GM10248 (cell line): ENCODE measurements around the gene ARIH1.

Source experiments
- CTCF ChIA-PET: fragments of 300-600 bp; sonication (Branson Sonifier 250); formaldehyde crosslinking; extraction: SDS; loops from one replicate; lab custom pipeline; 2021; ENCODE audit warnings: antibody characterized with exemption; lab: Yijun Ruan, JAX
- POLR2A ChIA-PET: fragments of 350-650 bp; sonication (Branson Sonifier 250); formaldehyde crosslinking; extraction: SDS; loops from one replicate; lab custom pipeline; 2020; ENCODE audit warnings: antibody characterized with exemption; lab: Yijun Ruan, JAX
- DNase-seq: peaks from one replicate; pipeline ENCODE4 v3.0.0; 2012; ENCODE audit errors: extremely low spot score
- TF ChIP-seq, protein P1 (sequence below): IDR thresholded peaks from 2 replicates; pipeline ENCODE4 v1.5.1; 2012; ENCODE audit warnings: mild to moderate bottlenecking, low read depth; ENCODE audit errors: extremely low read depth, missing control alignments, control extremely low read depth

The ARIH1 gene

DNA sequence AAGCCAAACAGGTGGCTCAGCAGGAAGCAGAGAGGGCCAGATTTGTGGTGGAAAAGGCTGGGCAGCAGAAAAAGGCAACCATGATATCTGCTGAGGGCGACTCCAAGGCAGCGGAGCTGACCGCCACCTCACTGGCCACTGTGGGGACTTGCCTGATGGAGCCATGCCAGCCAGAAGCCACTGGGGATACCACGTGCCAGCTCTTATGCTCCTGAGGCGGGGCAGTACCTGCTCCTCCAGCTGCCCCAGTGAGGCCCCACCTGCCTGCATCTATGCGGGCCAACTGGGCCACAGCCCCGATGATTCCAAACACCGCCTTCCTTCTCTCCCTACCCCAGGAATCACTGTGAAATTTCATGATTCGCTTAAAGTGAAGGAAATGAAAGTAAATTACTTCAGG lies 22.9 kb upstream of the ARIH1 start:
- TF ChIP-seq, protein P1, sequence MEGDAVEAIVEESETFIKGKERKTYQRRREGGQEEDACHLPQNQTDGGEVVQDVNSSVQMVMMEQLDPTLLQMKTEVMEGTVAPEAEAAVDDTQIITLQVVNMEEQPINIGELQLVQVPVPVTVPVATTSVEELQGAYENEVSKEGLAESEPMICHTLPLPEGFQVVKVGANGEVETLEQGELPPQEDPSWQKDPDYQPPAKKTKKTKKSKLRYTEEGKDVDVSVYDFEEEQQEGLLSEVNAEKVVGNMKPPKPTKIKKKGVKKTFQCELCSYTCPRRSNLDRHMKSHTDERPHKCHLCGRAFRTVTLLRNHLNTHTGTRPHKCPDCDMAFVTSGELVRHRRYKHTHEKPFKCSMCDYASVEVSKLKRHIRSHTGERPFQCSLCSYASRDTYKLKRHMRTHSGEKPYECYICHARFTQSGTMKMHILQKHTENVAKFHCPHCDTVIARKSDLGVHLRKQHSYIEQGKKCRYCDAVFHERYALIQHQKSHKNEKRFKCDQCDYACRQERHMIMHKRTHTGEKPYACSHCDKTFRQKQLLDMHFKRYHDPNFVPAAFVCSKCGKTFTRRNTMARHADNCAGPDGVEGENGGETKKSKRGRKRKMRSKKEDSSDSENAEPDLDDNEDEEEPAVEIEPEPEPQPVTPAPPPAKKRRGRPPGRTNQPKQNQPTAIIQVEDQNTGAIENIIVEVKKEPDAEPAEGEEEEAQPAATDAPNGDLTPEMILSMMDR, result no peak
- ChIA-PET CTCF (interaction anchor here (1.6 to 6.1 kb wide), 2 partner anchors 12 to 18 kb away, joined by 3 to 40 read pairs; no protein-coding TSS in a partner anchor), POLR2A (no interaction called here)
- no peak for DNase-seq

DNA sequence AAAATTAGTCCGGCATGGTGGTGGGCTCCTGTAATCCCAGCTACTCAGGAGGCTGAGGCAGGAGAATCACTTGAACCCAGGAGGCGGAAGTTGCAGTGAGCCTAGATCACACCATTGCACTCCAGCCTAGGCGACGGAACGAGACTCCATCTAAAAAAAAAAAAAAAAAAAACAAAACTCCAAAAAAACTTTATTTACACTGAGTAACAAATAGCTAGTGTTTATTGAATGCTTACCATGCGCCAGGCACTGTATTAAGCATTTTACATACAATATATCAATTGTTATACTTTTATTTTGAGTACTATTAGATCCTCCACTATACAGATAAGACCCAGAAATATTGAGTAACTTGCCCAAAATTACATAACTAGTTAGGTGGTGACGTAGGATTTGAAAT lies 17.4 kb upstream of the ARIH1 start:
- POLR2A ChIA-PET, result no interaction called here

DNA sequence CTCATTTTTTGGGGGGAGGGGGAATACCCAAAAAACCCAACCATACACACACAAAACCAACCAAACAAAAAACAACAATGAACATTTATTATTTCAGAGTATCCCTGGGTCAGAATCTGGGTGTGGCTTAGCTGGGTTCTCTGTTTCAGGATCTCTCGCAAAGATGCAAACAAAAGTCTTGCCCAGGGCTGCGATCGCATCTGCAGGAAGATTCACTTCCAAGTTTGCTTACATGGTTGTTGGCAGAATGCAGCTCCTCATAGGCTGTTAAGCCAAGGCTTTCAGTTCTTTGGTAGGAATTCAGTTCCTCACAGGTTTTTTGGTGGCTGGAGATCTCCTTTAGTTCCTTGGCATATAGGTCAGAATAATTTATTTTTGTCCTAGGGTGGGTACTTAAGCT lies 13.7 kb upstream of the ARIH1 start:
- POLR2A ChIA-PET, result no interaction called here
- TF ChIP-seq, protein P1, result no peak
- CTCF ChIA-PET, result interaction anchor here (1.5 to 5.5 kb wide), 3 partner anchors 8 to 17 kb away, joined by 5 to 40 read pairs (median 5); no protein-coding TSS in a partner anchor
- no peak for DNase-seq

More for the DNA sequence above, 17.4 kb upstream of the ARIH1 start:
- TF ChIP-seq, protein P1, result no peak
- CTCF ChIA-PET, result no interaction called here
- no peak for DNase-seq

DNA sequence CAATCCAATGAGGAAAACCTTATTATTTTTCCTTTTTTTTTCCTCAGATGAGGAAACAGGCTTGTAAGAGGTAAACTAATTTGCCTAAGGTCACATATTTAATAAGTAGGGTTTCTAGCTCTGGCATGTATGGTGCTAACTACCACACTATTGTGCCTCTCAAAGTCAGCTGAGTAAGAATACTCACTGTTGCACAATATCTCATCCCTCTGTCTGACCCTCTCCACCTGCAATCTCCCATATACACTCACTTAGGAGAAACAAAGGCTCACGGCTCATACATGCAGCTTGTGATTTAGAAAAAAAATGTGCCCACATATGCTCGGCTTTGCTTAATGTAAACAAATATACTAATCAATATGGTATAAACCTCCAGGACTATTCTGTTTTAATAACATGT lies 10.4 kb upstream of the ARIH1 start:
- POLR2A ChIA-PET, result no interaction called here

DNA sequence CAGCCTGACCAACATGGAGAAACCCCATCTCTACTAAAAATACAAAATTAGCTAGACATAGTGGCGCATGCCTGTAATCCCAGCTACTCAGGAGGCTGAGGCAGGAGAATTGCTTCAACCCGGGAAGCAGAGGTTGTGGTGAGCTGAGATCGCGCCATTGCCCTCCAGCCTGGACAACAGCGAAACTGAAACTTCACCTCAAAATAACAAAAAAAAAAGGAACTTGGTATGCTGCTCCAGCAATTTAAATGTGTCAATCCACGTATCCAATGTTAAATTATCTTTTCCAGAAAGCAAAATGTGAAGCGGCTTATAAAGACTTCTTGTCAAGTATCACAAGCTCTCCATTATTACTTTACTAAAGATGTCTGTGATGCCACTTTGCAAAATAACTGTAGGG lies 9.9 kb upstream of the ARIH1 start:
- no peak for DNase-seq
- ChIA-PET POLR2A (no interaction called here), CTCF (interaction anchor here (1.2 to 5.5 kb wide), 6 partner anchors 10 to 136 kb away, joined by 3 to 40 read pairs (median 4); partner anchors contain the start of gene ARIH1)
- TF ChIP-seq, protein P1, result no peak

More for the DNA sequence above, 10.4 kb upstream of the ARIH1 start:
- TF ChIP-seq, protein P1, result no peak
- CTCF ChIA-PET, result interaction anchor here (1.1 to 5.5 kb wide), 7 partner anchors 11 to 137 kb away, joined by 3 to 40 read pairs (median 4); partner anchors contain the start of gene ARIH1
- DNase-seq, result no peak

DNA sequence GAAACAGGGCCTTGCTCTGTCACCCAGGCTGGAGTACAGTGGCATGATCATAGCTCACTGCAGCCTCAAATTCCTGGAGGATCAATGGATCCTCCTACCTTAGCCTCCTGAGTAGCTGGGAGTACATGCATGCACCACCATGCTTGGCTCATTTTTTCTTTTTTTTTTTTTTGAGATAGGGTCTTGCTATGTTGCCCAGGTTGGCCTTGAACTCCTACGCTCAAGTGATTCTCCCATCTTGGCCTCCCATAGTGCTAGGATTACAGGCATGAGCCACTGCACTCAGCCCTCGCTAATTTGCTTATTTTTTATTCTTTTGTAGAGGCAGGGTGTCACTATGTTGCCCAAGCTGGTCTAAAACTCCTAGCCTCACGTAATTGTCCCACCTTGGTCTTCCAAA lies 6.0 kb upstream of the ARIH1 start:
- no peak for DNase-seq
- TF ChIP-seq, protein P1, result no peak
- ChIA-PET POLR2A (no interaction called here), CTCF (no interaction called here)
